Omental fat pad (tissue), 4 donors: Measurements from ENCODE around the gene INPP4B. TPM values are rescaled to one million over a fixed set of nuclear protein-coding genes. Genes with fewer than 3 reads are reported as not detected.

Experiments used
- ATAC-seq: fragments of 150-250 bp; one replicate; pipeline ENCODE4 v1.9.1; 2016; ENCODE audit warnings: mild to moderate bottlenecking, moderate library complexity; ENCODE audit not compliant: low FRiP score
- DNase-seq: peaks from one replicate; pipeline ENCODE4 v3.0.0-alpha.2; 2019; ENCODE audit warnings: low spot score
- total RNA-seq, 4 donors: library from RNA; depleted of rRNA; stranded (reverse); fragments of >200 nt; gene quantifications; one replicate each; pipeline ENCODE4 v1.1.0, GENCODE V29; 2016
- TF ChIP-seq, protein P1 (sequence below), 3 donors: fragments of 450-650 bp; IDR thresholded peaks; one replicate each; pipeline ENCODE4 v1.5.1; 2016 to 2017; ENCODE audit warnings: antibody characterized with exemption in 3 of 3, mild to moderate bottlenecking in 3 of 3, moderate library complexity in 2 of 3

INPP4B gene
- total RNA-seq, 4 donors from 2014 or later = 6.6 to 54.2 (median 14.2) TPM

DNA sequence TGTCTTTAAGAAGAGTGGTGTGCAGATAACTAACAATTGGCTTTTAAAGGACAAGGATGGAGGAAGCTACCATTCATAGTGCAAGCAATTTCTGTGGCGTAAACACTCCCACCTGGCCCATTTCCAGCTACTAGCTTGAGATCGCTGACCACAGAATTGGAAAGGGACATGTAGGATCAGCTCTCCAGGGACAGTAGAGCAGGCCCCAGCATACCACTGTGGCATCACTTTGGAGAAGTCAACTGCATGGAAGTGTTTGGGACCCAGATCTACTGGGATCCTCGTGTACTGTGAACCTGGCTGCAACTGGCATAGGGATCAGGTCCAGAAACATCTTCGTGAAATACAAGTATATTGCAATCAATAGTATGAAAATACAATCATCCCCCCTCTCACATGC is 515.0 kb downstream of the INPP4B start:
- ATAC-seq (no peak), DNase-seq (no peak)
- TF ChIP-seq, protein P1, sequence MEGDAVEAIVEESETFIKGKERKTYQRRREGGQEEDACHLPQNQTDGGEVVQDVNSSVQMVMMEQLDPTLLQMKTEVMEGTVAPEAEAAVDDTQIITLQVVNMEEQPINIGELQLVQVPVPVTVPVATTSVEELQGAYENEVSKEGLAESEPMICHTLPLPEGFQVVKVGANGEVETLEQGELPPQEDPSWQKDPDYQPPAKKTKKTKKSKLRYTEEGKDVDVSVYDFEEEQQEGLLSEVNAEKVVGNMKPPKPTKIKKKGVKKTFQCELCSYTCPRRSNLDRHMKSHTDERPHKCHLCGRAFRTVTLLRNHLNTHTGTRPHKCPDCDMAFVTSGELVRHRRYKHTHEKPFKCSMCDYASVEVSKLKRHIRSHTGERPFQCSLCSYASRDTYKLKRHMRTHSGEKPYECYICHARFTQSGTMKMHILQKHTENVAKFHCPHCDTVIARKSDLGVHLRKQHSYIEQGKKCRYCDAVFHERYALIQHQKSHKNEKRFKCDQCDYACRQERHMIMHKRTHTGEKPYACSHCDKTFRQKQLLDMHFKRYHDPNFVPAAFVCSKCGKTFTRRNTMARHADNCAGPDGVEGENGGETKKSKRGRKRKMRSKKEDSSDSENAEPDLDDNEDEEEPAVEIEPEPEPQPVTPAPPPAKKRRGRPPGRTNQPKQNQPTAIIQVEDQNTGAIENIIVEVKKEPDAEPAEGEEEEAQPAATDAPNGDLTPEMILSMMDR (IDR thresholded peaks at IDR 0.05) = no peak

DNA sequence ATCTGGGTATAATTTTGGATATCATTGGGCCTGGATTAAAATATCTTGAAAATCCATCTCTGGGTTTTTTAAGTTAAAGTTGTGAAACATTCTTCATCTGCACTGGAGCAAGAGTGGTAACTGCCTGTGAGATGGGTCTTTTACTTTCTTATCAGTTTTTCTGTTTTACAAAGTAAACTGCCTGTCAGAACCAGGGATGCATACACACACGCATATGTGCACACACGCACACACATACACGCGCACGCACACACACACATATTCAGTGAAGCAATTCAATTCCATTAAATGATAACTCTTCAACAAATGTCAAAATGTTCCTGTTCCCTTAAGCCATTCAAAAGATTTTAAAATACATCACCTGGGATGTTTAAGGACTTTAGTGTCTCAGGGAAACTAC is 515.8 kb downstream of the INPP4B start:
- TF ChIP-seq, protein P1 (IDR thresholded peaks at IDR 0.05) = no peak
- ATAC-seq (no peak), DNase-seq (no peak)

DNA sequence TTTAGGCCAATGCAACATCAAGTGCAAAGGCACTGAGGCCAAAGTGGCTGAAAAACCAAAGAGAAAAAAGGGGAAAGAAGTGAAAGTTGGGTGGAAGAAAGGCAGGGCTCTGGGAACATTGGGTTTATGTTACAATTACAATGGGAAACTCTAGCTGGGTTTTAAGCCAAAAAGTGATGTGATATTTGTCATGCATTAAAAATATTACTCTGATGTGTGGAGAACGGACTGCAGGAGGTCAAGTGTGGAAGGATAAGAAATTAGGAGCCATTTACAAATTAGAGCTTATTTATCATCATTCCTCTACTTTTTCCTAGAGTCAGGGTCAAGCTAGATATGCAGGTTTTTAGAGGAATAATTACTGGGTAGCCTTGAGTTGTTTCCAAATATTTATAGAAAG is 516.8 kb downstream of the INPP4B start:
- TF ChIP-seq, protein P1 (IDR thresholded peaks at IDR 0.05) = no peak
- DNase-seq = no peak
- ATAC-seq = no peak

DNA sequence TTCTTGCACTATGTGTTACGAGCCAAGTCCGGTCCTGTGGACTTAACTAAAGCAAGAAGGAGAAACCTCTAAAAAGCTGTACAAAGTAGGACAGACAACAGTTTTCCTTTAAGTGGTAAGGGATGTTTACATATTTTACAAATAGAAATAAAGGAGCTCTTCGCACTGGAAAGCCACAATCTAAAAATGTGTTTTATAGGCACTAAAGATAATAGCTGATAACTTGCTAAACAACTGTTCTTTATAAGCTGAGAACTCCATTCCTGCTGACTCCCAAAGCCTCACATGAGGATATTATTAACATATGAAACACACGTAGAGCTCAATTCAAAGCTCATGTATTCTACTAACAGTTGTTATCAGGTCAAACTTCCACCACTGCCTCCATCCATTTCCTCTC is 519.9 kb downstream of the INPP4B start:
- ATAC-seq (no peak), DNase-seq (no peak)
- TF ChIP-seq, protein P1 (IDR thresholded peaks at IDR 0.05) = no peak

DNA sequence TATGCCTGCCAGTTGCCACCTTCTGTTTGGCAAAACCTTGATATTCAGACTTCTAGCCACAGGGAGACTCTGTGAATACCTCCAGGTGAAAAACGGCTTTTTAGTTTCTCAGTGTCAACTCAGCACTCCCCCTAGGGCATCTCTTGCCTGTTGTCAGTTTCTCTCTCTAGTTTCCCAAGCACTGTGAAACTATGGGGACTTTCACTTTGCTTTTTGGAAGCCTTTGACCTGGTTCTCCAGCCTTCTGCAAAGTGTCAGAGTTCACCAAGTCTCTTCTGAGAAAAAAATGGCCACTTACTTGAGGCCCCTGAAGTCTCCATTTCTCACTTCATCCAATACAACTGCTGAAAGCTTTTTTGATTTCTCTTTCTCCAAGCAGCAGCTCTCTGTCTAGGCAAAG is 521.5 kb downstream of the INPP4B start:
- DNase-seq (no peak), ATAC-seq (no peak)
- TF ChIP-seq, protein P1 (IDR thresholded peaks at IDR 0.05) = no peak

DNA sequence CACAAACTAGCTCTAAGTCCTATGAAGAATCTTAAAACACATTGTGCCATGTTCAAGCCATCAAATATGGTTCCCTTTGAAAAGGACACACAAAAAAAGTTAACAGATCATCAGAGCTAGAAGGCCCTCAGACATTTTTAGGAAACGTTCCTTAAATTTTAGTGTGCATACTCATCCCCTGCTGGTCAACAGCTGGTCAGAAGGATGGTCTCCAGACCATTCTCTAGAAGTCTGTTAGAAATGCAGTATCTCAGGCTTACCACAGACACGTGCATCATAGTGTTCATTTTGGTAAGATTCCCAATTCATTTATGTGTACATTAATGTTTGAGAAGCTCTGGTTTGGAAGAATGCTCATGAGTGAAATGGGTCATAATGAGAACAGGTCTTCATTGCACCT is 523.1 kb downstream of the INPP4B start:
- DNase-seq (no peak), ATAC-seq (no peak)
- TF ChIP-seq, protein P1 (IDR thresholded peaks at IDR 0.05) = no peak

DNA sequence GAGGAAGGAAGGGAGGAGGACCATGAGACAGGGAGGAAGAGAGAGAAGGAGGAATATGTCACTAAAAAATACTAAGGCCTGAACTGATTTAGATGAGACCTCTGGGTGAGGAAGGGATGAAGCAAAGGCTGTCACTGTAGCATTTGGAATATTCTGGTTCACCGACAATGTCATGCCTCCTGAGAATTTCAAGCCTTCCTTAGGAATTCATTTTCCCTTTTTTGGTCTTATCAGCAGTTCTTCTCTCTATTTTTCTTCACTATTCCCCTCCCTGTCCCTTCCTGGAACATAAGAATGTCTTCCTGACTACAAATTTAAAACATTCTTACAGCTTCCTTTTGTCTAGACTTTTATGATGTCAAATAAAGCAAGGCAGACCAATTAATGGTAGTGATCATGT is 527.8 kb downstream of the INPP4B start:
- no peak for ATAC-seq
- TF ChIP-seq, protein P1 (IDR thresholded peaks at IDR 0.05) = no peak
- no peak for DNase-seq
